Activated B cell treated with CpG ODN at 0.5 μM for 24 hours (primary cell): ENCODE data around the gene ARHGEF17. TPM values are rescaled to one million over a fixed set of nuclear protein-coding genes. Genes with fewer than 3 reads are reported as not detected.

ENCODE experiments used
- ATAC-seq: fragments of 200-7000 bp; cut with Tn5 transposase; one replicate; pipeline ENCODE4 v1.10.0; 2021; ENCODE audit warnings: low read depth, mild to moderate bottlenecking, moderate library complexity
- CTCF ChIA-PET: fragments of 350-600 bp; sonication (Branson Sonifier 250); formaldehyde crosslinking; loops from one replicate; lab custom pipeline; 2021; ENCODE audit warnings: antibody characterized with exemption; lab: Charles Lee
- POLR2A ChIA-PET: fragments of 350-600 bp; sonication (Branson Sonifier 250); formaldehyde crosslinking; loops from one replicate; lab custom pipeline; 2021; ENCODE audit warnings: antibody characterized with exemption; lab: Charles Lee
- DNase-seq: peaks from one replicate; pipeline ENCODE4 v3.0.0; 2022
- H3K27ac Mint-ChIP-seq: one replicate; pipeline ENCODE4 v1.8.0; 2020; ENCODE audit warnings: mixed read lengths
- H3K27me3 Mint-ChIP-seq: one replicate; pipeline ENCODE4 v1.8.0; 2021; ENCODE audit warnings: mixed read lengths
- H3K36me3 Mint-ChIP-seq: one replicate; pipeline ENCODE4 v1.8.0; 2021; ENCODE audit warnings: low read depth, mixed read lengths
- H3K4me1 Mint-ChIP-seq: one replicate; pipeline ENCODE4 v1.8.0; 2021; ENCODE audit warnings: mixed read lengths
- H3K4me3 Mint-ChIP-seq: one replicate; pipeline ENCODE4 v1.8.0; 2020; ENCODE audit warnings: mild to moderate bottlenecking, mixed read lengths
- H3K9me3 Mint-ChIP-seq: one replicate; pipeline ENCODE4 v1.8.0; 2020; ENCODE audit warnings: mixed read lengths
- intact Hi-C: fragments of 100-400 bp; cut with micrococcal nuclease; formaldehyde crosslinking; loops from one replicate; pipeline ENCODE4 v1.15.1; 2024
- total RNA-seq: library from RNA; stranded (reverse); gene quantifications from 2 replicates; pipeline ENCODE4 v1.2.3, GENCODE V29; 2022
- TF ChIP-seq, protein P1 (sequence below): fragments of 200-600 bp; IDR thresholded peaks from one replicate; pipeline ENCODE4 v1.8.0; 2022; ENCODE audit warnings: antibody characterized with exemption, mild to moderate bottlenecking

The ARHGEF17 gene
- total RNA-seq, 1 donor from 2014 or later, result 0.02 TPM

DNA sequence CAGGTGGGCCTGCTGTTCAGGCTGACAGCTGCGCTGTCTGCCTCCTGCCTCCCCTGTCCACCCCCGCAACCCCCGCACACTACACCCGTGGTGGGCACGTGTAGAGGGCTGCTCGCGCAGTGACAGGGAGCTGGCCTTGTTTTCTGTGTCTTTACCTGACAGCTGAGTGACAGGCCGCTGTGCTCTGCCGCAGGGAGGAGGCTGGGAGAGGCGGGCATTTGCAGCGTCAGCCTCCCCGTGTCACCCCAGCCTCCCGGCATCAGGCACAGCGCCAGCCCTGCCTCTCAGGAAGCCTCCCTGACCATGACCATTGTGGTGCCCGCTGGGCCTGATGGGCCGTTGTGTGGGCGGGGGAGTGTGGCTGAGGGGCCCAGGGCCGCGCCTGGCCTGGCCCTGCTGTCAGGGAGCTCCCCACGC lies 36.1 kb downstream of the ARHGEF17 start:
- Mint-ChIP-seq H3K27me3 (peaks cover 2% of the 10 kb centered on the region), H3K9me3 (no peaks in the 10 kb centered on the region), H3K4me3 (no peak overlapping the region), H3K4me1 (no peaks in the 10 kb centered on the region), H3K36me3 (no peaks in the 10 kb centered on the region), H3K27ac (no peak overlapping the region)
- ChIA-PET POLR2A (no interaction called here), CTCF (no interaction called here)
- intact Hi-C loops, result no loop called here
- ATAC-seq (no peak), DNase-seq (no peak)
- TF ChIP-seq, protein P1, sequence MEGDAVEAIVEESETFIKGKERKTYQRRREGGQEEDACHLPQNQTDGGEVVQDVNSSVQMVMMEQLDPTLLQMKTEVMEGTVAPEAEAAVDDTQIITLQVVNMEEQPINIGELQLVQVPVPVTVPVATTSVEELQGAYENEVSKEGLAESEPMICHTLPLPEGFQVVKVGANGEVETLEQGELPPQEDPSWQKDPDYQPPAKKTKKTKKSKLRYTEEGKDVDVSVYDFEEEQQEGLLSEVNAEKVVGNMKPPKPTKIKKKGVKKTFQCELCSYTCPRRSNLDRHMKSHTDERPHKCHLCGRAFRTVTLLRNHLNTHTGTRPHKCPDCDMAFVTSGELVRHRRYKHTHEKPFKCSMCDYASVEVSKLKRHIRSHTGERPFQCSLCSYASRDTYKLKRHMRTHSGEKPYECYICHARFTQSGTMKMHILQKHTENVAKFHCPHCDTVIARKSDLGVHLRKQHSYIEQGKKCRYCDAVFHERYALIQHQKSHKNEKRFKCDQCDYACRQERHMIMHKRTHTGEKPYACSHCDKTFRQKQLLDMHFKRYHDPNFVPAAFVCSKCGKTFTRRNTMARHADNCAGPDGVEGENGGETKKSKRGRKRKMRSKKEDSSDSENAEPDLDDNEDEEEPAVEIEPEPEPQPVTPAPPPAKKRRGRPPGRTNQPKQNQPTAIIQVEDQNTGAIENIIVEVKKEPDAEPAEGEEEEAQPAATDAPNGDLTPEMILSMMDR, result no peak

DNA sequence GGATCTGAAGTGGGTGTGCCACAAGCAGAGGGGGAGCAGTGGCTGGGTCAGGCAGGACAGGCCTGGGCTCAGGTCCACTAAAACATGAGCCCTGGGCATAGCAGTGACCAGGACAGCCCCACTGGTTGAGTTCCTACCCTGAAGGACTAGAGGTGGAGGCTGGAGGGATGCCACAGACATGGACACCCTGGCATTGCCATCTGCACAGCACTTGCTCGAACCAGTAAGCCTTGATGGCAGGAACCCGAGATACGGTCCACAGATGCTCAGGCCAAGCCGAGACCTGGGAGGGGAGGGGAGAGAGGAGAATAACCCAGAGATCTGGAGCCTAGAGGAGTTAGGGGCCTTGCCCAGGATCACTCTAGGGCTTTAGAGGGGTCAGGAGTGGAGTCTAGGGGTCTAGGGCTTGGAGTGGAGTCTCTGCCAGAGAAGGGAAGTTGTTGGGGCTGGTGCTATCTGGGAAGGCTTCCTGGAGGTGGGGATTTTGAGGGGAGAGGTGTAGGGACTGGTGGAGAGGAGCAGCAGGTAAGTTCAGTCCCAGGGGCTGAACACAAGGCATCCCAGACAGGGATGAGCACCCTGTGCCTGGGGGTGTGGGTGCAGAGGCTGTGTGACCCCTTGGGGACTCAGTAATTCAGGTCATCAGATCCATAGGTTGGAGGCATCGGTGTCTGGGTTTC lies 37.5 kb downstream of the ARHGEF17 start:
- H3K27ac Mint-ChIP-seq, result no peak overlapping the region
- no peak overlapping the region for H3K4me3 Mint-ChIP-seq
- TF ChIP-seq, protein P1, result no peak
- no peak for ATAC-seq
- no peak for DNase-seq
- no peaks in the 10 kb centered on the region for H3K36me3 Mint-ChIP-seq
- peaks cover 2% of the 10 kb centered on the region for H3K27me3 Mint-ChIP-seq
- intact Hi-C loops, result no loop called here
- ChIA-PET CTCF (no interaction called here), POLR2A (no interaction called here)
- H3K9me3 Mint-ChIP-seq, result no peaks in the 10 kb centered on the region
- no peaks in the 10 kb centered on the region for H3K4me1 Mint-ChIP-seq

DNA sequence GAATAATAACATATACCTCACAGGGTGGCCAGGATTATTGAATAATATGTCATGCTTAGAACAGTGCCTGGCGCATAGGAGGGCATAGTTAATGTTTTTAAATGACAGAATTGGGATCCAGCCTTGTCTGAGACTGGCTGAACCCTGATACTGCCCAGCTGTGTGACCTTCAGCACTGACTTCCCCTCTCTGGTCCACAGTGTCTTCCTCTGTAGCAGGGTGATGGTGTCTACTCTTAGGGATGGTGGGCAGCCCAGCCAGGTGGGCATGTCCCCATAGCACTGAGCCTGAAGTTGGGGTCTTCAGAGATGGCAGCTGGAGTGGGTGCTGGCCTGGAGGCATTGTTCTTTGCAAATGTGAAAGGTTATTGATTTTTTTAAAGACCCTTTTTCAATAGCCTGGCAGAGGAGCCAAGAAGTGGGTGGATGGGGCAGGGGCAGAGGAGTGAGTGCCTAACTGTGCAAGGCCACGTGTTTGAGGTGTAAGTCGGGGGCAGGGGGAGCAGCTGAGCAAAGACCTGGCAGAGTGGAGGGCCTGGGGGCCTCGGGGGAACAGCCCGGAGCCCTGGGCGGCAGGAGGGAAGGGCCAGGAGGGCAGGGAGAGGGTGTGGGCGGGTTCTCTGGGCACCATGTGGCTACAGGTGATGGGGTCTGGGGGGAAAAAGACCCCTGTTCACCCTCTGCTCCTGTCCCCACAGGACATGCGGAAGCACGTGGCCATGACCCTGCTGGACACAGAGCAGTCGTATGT lies 38.3 kb downstream of the ARHGEF17 start:
- CTCF ChIA-PET, result no interaction called here
- TF ChIP-seq, protein P1, result no peak
- H3K27ac Mint-ChIP-seq, result no peak overlapping the region

DNA sequence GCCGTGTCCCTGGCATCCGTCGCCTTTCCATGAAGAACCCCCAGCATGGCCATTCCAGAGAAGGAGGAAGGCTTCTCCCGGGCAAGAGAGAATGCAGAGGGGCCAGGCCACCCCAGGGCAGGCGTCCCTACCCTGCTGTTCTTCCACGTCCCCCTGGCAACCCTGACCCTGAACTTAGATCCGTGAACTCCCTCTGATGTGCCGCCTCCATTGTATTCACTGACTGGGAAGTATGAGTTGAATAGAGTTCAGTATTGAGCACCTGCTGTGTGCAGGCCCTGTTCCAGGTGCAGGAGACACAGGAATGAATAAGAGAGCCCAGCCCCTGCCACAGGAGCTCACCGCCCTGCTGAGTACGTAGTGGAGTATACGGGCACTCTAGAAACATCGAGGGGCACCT lies 39.0 kb downstream of the ARHGEF17 start:
- peaks cover 2% of the 10 kb centered on the region for H3K27me3 Mint-ChIP-seq
- intact Hi-C loops, result no loop called here
- no peak overlapping the region for H3K4me3 Mint-ChIP-seq
- H3K36me3 Mint-ChIP-seq, result no peaks in the 10 kb centered on the region
- H3K27ac Mint-ChIP-seq, result no peak overlapping the region
- no peaks in the 10 kb centered on the region for H3K9me3 Mint-ChIP-seq
- no peak for DNase-seq
- ChIA-PET POLR2A (no interaction called here), CTCF (no interaction called here)
- no peak for ATAC-seq
- TF ChIP-seq, protein P1, result no peak
- H3K4me1 Mint-ChIP-seq, result no peaks in the 10 kb centered on the region

More for the DNA sequence above, 38.3 kb downstream of the ARHGEF17 start:
- POLR2A ChIA-PET, result no interaction called here
- intact Hi-C loops, result no loop called here
- Mint-ChIP-seq H3K9me3 (no peaks in the 10 kb centered on the region), H3K4me3 (no peak overlapping the region), H3K36me3 (no peaks in the 10 kb centered on the region), H3K4me1 (no peaks in the 10 kb centered on the region), H3K27me3 (peaks cover 2% of the 10 kb centered on the region)
- ATAC-seq, result no peak
- DNase-seq, result no peak

DNA sequence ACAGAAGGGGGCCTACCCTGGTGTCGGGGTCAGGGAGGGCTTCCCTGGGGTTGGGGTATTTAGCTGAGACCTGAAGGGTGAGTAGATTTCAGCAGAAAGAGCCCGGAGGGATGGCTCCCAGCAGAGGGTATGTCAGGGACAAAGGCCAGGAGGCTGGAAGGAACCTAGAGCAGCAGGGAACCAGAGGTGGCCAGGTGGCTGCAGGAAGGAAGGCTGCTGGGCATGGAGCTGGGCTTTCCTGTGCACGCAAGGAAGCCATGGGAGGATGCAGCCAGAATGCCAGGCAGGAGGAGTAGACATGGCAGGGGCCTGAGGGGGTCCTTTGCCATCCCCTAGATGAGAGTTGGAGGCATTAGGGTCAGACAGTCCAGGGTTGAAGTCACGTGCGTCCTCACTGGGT lies 40.8 kb downstream of the ARHGEF17 start:
- peaks cover 2% of the 10 kb centered on the region for H3K27me3 Mint-ChIP-seq
- POLR2A ChIA-PET, result interaction anchor here (1.4 kb wide), 1 partner anchor 45 kb away, joined by 4 read pairs; no protein-coding TSS in a partner anchor
- no peaks in the 10 kb centered on the region for H3K4me1 Mint-ChIP-seq
- H3K9me3 Mint-ChIP-seq, result no peaks in the 10 kb centered on the region
- CTCF ChIA-PET, result interaction anchor here (1.0 to 6.2 kb wide), 6 partner anchors 15 to 313 kb away, joined by 3 to 148 read pairs (median 36); no protein-coding TSS in a partner anchor
- H3K36me3 Mint-ChIP-seq, result no peaks in the 10 kb centered on the region
- no peak overlapping the region for H3K27ac Mint-ChIP-seq
- intact Hi-C loops, result no loop called here
- DNase-seq (no peak), ATAC-seq (no peak)
- H3K4me3 Mint-ChIP-seq, result no peak overlapping the region
- TF ChIP-seq, protein P1, result no peak
